C4-2B (cell line): ENCODE data around the gene REV1.
"Not testable (repeated sequence)": the region's sequence is repeated elsewhere in the genome, so short reads cannot be mapped to it uniquely, and the experiment has no call there.

Source experiments
- H3K27ac ChIP-seq: fragments of 450-650 bp; 2 replicates; pipeline ENCODE4 v1.5.1; 2017
- CTCF ChIP-seq: fragments of 450-650 bp; conservative IDR thresholded peaks from 2 replicates; pipeline ENCODE4 v1.5.1; 2017; ENCODE audit warnings: mild to moderate bottlenecking
- ZFX ChIP-seq: fragments of 450-650 bp; IDR thresholded peaks from 2 replicates; pipeline ENCODE4 v1.6.1; 2017

The REV1 gene

DNA sequence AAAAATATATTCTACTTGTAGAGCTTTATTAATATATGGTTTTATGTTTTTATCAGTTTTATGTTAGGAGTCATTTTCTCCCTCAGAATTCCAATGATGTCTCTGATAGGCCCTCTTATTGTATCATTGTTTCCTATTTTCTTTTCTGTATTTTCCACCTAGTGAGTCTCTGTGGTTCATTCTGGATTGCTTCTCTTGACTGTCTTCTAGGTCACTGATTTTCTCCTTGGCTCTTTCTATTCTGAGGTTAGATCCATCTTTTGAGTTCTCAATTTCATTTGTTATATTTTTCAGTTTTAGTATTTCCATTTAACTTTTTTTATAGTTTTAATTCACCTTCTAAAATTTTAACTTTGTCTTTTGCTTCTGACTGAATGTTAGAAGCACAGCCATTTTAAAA is 115.1 kb downstream of the REV1 start:
- TF ChIP-seq CTCF, result no peak
- H3K27ac ChIP-seq, result no peak overlapping the region

DNA sequence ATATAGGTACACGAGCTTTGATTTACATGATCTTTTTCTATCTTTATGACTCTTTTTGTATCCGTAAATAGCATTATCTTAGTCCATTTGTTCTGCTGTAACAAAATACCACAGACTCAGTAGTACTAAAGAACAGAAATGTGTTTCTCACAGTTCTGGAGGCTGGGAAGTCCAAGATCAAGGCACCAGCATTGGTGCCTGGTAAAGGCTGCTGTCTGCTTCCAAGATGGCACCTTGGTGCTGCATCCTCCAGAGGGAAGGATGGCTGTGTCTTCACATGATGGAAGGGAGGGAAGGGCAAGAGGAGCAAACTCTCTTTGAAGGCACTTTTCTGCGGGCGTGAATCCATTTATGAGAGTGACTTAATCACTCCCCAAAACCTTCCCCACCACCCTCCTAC is 116.7 kb downstream of the REV1 start:
- H3K27ac ChIP-seq, result no peak overlapping the region
- TF ChIP-seq CTCF (no peak), ZFX (no peak)

- not testable (repeated sequence) for H3K27ac ChIP-seq
Measured at GRCh38 chr2:99368854-99369253, 121.0 kb downstream of the REV1 start.

DNA sequence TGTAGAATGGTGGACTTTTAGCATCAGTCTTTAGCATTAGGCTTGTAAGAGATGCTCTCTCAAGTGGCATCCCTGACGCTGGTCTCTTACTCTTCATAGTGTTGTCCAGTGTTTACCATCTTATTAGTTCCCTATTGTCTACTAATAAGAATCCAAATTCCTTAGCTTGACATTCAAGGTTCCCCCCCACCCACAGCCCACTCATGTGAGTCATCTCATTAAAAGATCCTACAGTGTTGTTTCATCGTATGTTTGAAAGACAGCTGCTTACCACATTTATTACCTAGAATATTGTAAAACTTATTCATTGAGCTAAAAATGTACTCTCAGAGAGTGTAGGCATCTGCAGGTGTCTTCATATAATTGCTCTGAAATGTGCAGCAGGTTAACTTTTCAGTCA is 124.2 kb downstream of the REV1 start:
- TF ChIP-seq ZFX, result no peak
- TF ChIP-seq CTCF, result no peak
- no peak overlapping the region for H3K27ac ChIP-seq

DNA sequence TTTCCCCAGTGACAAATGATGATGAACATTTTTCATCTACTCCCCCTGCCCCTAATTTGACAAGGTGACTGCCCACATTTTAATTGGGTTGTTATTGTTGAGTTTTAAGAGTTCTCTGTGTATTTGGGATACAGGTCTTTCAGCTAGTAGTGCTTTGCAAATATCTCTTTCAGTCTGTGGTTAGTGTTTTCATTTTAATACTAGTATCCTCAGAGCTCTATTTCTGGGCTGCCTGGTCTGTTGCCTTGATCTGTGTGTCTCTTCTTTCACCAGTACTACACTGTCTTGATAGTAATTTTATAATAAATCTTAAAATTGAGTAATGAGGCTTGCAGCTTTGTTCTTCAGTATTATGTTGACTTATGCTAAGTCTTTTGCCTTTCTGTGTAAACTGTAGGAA is 133.0 kb downstream of the REV1 start:
- TF ChIP-seq CTCF, result no peak
- no peak for TF ChIP-seq ZFX
- H3K27ac ChIP-seq, result no peak overlapping the region

DNA sequence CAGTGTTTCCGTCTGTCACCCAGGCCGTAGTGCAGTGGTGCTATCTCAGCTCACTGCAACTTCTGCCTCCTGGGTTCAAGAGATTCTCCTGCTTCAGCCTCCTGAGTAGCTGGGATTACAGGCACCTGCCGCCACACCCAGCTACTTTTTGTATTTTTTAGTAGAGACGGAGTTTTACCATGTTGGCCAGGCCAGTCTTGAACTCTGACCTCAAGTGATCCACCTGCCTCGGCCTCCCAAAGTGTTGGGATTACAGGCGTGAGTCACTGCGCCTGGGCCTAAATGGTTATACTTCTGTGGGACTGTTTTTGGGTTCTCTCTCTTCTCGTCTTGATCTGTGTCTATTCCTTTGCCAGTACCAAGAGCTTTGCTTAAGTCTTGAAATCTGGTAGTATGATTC is 135.0 kb downstream of the REV1 start:
- not testable (repeated sequence) for H3K27ac ChIP-seq

- H3K27ac ChIP-seq, result no peak overlapping the region
- TF ChIP-seq CTCF (no peak), ZFX (no peak)
Measured at GRCh38 chr2:99354070-99354469, 135.7 kb downstream of the REV1 start.
